ENCODE data around the gene KIAA1328.
"Not testable (repeated sequence)": the region's sequence is repeated elsewhere in the genome, so short reads cannot be mapped to it uniquely, and the experiment has no call there.

The KIAA1328 gene

DNA sequence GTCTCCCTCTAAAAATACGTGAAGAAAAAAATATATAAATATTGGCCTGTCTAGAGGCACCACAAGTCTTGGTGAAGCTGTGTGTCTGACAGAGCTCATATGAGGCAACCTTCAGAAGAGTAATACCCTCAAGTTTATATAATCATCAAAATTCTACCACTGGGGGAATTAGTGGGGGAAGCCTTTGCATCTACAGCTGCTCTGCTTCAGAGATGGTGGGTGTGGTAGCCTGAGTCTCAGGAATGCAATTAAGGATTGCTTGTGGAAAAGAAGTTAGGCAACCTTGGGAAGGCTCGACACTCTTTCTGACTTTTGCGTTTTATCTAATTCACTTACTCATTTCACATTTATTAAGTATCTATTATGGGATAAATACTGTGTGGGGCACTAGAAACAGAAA lies 17.5 kb upstream of the KIAA1328 start:
- H3K27me3 ChIP-seq (ENCODE audit: insufficient read depth, low read length), result no peaks in the 10 kb centered on the region
- H3K4me3 ChIP-seq (ENCODE audit: low read depth, low read length), result no peak overlapping the region
- peaks cover 3% of the 10 kb centered on the region for H3K79me2 ChIP-seq (ENCODE audit: control insufficient read depth, insufficient read depth, low read length, unreplicated experiment)
- H2AFZ ChIP-seq (ENCODE audit: low read length, unreplicated experiment), result no peak overlapping the region
- 0 out of 2 replicates have a peak overlapping the region, but pooled peaks have one; percentile 1 for H3K27ac ChIP-seq (ENCODE audit: low read depth, low read length)
- H3K36me3 ChIP-seq (ENCODE audit: insufficient read depth, low read length), result peaks cover 13% of the 10 kb centered on the region
- H3K4me1 ChIP-seq (ENCODE audit: control insufficient read depth, insufficient read depth, low read length, unreplicated experiment), result peaks cover 9% of the 10 kb centered on the region

DNA sequence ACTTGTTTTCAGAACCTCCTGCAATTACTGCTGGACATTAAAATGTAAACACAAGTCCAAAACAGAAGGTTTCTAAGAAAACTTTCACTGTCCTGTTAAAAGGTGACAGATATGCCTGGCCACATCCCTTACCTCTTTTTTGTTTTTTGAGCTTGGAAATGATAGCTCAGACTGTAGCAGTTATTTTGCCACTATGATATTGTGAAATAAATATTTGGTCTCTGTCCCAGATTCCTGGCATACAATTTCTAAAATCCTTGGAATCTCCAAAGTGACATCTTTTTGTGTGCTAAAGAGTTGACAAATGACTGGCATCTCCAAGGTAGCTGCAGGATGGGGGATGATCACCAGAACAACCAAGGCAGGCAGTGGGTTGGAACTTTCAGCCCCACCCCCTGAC lies 17.0 kb upstream of the KIAA1328 start:
- H3K36me3 ChIP-seq (ENCODE audit: insufficient read depth, low read length), result peaks cover 12% of the 10 kb centered on the region
- no peak overlapping the region for H3K4me3 ChIP-seq (ENCODE audit: low read depth, low read length)

DNA sequence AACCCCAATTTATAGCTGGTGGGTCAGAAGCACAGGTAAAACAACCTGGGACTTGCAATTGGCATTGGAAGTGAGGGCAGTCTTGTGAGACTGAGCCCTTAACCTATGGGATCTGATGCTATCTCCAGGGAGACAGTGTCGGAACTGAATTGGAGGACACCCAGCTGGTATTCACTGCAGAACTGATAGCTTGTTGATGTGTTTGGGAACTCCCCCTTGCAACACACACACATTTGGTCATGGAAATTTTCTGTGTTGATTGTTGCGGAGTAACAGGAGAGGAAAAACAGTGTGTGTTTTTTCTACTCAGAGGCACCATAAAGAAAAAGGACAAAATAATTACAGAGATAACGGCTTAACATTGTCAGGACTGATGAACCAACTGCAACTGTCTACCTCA lies 16.2 kb upstream of the KIAA1328 start:
- Histone ChIP-seq H3K36me3 (ENCODE audit: insufficient read depth, low read length) (peaks cover 8% of the 10 kb centered on the region), H3K27me3 (ENCODE audit: insufficient read depth, low read length) (no peaks in the 10 kb centered on the region), H2AFZ (ENCODE audit: low read length, unreplicated experiment) (no peak overlapping the region)

More for the DNA sequence above, 17.0 kb upstream of the KIAA1328 start:
- Histone ChIP-seq H3K27me3 (ENCODE audit: insufficient read depth, low read length) (no peaks in the 10 kb centered on the region), H3K79me2 (ENCODE audit: control insufficient read depth, insufficient read depth, low read length, unreplicated experiment) (peaks cover 3% of the 10 kb centered on the region), H3K4me1 (ENCODE audit: control insufficient read depth, insufficient read depth, low read length, unreplicated experiment) (peaks cover 9% of the 10 kb centered on the region), H2AFZ (ENCODE audit: low read length, unreplicated experiment) (no peak overlapping the region), H3K27ac (ENCODE audit: low read depth, low read length) (0 out of 2 replicates have a peak overlapping the region, but pooled peaks have one; percentile 1)

DNA sequence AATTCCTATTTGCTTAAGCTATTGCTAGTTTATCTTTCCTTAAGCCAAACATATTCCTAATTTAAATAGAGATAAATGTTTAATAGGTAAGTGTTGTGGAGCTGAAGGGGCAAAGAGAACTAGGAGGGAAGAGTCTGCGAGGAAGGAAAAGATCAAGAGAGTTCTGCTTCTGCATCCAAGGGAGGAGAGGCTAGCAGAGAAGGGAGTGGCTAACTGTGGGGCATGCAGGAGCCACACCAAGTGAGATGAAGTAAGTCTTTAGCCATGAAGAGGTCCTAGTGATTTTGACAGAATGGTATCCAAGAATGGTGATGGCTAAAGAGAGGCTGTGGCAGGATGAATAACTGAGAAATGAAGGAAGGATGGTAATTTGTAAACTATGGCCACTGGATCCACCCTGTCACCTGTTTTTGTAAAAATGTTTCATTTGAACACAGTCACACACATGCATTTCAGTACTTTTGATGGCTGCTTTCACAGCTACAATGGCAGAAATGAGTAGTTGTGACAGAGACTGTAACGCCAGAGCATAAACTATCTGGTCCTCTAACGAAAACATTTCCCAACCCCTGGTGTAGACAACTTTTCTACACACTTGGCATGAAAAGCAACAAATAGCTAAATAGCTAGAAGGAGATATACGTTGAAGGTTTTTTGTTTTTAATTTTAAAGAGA lies 15.7 kb upstream of the KIAA1328 start:
- no peak overlapping the region for H3K27ac ChIP-seq (ENCODE audit: low read depth, low read length)
- peaks cover 9% of the 10 kb centered on the region for H3K36me3 ChIP-seq (ENCODE audit: insufficient read depth, low read length)
- no peak overlapping the region for H2AFZ ChIP-seq (ENCODE audit: low read length, unreplicated experiment)
- H3K4me1 ChIP-seq (ENCODE audit: control insufficient read depth, insufficient read depth, low read length, unreplicated experiment), result peaks cover 9% of the 10 kb centered on the region
- peaks cover 3% of the 10 kb centered on the region for H3K79me2 ChIP-seq (ENCODE audit: control insufficient read depth, insufficient read depth, low read length, unreplicated experiment)
- H3K27me3 ChIP-seq (ENCODE audit: insufficient read depth, low read length), result no peaks in the 10 kb centered on the region
- H3K4me3 ChIP-seq (ENCODE audit: low read depth, low read length), result no peak overlapping the region

More for the DNA sequence above, 16.2 kb upstream of the KIAA1328 start:
- Histone ChIP-seq H3K79me2 (ENCODE audit: control insufficient read depth, insufficient read depth, low read length, unreplicated experiment) (peaks cover 3% of the 10 kb centered on the region), H3K4me3 (ENCODE audit: low read depth, low read length) (no peak overlapping the region), H3K4me1 (ENCODE audit: control insufficient read depth, insufficient read depth, low read length, unreplicated experiment) (peaks cover 9% of the 10 kb centered on the region), H3K27ac (ENCODE audit: low read depth, low read length) (no peak overlapping the region)

DNA sequence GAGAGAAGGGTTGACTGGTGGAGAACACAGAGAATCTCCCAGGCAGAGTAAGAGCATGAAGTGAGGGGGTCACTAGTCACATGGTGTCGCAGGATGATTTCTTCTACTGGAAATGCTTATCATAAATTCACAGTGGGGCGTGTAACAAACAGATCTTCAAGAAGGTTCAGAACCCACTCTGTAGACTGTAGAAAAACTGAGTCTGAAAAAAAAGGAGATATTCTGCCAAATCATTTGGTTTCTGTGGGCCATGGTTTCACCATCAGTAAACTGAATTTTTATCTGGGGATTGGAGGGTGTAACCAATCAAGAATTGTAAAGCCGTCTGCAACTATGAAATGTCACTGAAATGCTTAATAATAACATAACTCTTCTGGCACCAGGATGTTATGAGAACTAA lies 15.1 kb upstream of the KIAA1328 start:
- H3K27me3 ChIP-seq (ENCODE audit: insufficient read depth, low read length), result no peaks in the 10 kb centered on the region
- no peak overlapping the region for H3K4me3 ChIP-seq (ENCODE audit: low read depth, low read length)
- no peak overlapping the region for H3K27ac ChIP-seq (ENCODE audit: low read depth, low read length)
- peaks cover 15% of the 10 kb centered on the region for H3K36me3 ChIP-seq (ENCODE audit: insufficient read depth, low read length)
- H2AFZ ChIP-seq (ENCODE audit: low read length, unreplicated experiment), result no peak overlapping the region
- H3K4me1 ChIP-seq (ENCODE audit: control insufficient read depth, insufficient read depth, low read length, unreplicated experiment), result peaks cover 7% of the 10 kb centered on the region
- H3K79me2 ChIP-seq (ENCODE audit: control insufficient read depth, insufficient read depth, low read length, unreplicated experiment), result peaks cover 3% of the 10 kb centered on the region

DNA sequence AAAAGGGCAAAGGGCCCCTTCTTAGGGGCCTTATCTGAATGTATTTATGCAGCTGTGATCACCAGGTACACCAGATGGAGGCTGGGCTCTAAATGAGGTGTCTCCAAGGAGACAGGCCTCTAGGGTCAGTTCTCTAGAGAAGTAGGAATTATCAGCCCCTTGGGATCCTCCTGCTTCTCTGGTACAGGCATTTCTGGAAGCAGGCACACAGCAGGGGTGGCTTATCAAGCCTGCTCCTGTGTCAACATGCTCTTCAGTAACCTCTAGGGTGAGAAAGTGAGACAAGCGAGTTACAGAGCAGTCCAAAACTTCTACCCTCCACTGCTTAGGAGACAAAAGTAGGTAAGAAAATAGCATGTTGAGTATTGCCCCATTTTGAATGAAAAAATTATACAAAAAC lies 13.9 kb upstream of the KIAA1328 start:
- Histone ChIP-seq H2AFZ (ENCODE audit: low read length, unreplicated experiment) (no peak overlapping the region), H3K79me2 (ENCODE audit: control insufficient read depth, insufficient read depth, low read length, unreplicated experiment) (peaks cover 3% of the 10 kb centered on the region), H3K27ac (ENCODE audit: low read depth, low read length) (no peak overlapping the region), H3K27me3 (ENCODE audit: insufficient read depth, low read length) (no peaks in the 10 kb centered on the region), H3K4me3 (ENCODE audit: low read depth, low read length) (no peak overlapping the region), H3K36me3 (ENCODE audit: insufficient read depth, low read length) (peaks cover 17% of the 10 kb centered on the region), H3K4me1 (ENCODE audit: control insufficient read depth, insufficient read depth, low read length, unreplicated experiment) (no peaks in the 10 kb centered on the region)

DNA sequence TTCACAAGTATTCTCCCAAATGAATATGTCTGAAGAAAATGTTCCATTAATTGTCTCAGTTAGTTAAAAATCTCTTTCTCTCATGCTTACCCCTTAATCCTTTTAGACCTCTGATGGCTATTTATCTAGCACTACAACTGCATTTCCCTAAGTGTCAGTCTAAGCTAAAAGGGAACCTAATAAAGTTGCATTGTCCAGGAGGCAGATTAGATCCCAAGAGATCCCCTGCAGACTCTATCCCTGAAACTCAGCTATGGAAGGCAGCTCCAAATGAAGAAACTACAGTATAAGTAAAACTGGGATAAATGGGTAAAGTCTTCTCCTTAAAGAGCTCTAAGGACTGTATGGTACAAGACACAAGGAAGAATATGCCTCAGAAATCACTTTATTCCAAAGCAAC lies 12.8 kb upstream of the KIAA1328 start:
- H2AFZ ChIP-seq (ENCODE audit: low read length, unreplicated experiment); H3K27me3 ChIP-seq (ENCODE audit: insufficient read depth, low read length); H3K4me3 ChIP-seq (ENCODE audit: low read depth, low read length); H3K27ac ChIP-seq (ENCODE audit: low read depth, low read length); H3K4me1 ChIP-seq (ENCODE audit: control insufficient read depth, insufficient read depth, low read length, unreplicated experiment); H3K79me2 ChIP-seq (ENCODE audit: control insufficient read depth, insufficient read depth, low read length, unreplicated experiment): not testable (repeated sequence)
- peaks cover 17% of the 10 kb centered on the region for H3K36me3 ChIP-seq (ENCODE audit: insufficient read depth, low read length)

DNA sequence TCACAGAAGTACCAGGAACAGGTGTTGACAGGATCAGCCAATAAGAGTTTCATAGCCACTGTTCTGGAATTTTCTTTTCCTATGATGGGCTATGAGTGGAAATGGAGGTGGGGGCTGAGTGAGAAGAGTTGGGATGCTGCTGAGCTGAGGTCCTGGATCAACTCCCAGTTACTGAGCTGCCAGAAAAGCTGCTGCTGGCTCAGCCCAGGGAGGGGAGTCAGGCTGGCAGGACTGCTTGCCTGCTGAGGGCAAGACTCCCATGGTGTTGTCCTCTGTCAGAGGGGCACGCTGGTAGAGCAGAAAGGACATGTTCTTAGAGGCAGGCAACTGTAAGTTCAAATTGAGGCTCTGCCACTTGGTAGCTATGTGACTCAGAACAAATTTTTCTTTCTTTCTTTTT lies 11.9 kb upstream of the KIAA1328 start:
- Histone ChIP-seq H3K27ac (ENCODE audit: low read depth, low read length) (no peak overlapping the region), H3K36me3 (ENCODE audit: insufficient read depth, low read length) (peaks cover 17% of the 10 kb centered on the region), H3K4me1 (ENCODE audit: control insufficient read depth, insufficient read depth, low read length, unreplicated experiment) (no peaks in the 10 kb centered on the region), H3K79me2 (ENCODE audit: control insufficient read depth, insufficient read depth, low read length, unreplicated experiment) (peaks cover 3% of the 10 kb centered on the region), H2AFZ (ENCODE audit: low read length, unreplicated experiment) (no peak overlapping the region), H3K4me3 (ENCODE audit: low read depth, low read length) (no peak overlapping the region), H3K27me3 (ENCODE audit: insufficient read depth, low read length) (no peaks in the 10 kb centered on the region)

DNA sequence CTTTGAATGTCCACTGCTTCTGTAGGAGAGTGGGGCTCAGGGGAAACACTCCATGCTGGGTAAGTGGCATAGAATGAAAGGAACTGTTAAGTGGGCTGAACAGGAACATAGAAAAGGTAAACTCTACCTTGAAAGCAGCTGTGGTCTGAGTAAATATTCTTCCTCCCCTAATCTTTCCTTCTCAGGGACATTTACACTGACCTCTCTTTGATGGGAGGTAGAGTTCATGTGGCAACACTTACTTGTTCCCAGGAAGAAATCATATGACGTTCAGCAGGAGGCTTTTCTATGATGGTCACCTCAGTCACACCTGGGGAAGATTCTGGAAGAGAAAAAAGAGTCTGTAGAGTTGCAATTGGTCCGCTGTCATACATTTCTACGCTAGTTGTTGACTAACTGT lies 10.3 kb upstream of the KIAA1328 start:
- no peak overlapping the region for H3K27ac ChIP-seq (ENCODE audit: low read depth, low read length)
- H3K36me3 ChIP-seq (ENCODE audit: insufficient read depth, low read length), result peaks cover 17% of the 10 kb centered on the region
- H3K4me3 ChIP-seq (ENCODE audit: low read depth, low read length), result no peak overlapping the region
- H2AFZ ChIP-seq (ENCODE audit: low read length, unreplicated experiment), result no peak overlapping the region
- peaks cover 3% of the 10 kb centered on the region for H3K79me2 ChIP-seq (ENCODE audit: control insufficient read depth, insufficient read depth, low read length, unreplicated experiment)
- no peaks in the 10 kb centered on the region for H3K27me3 ChIP-seq (ENCODE audit: insufficient read depth, low read length)
- no peaks in the 10 kb centered on the region for H3K4me1 ChIP-seq (ENCODE audit: control insufficient read depth, insufficient read depth, low read length, unreplicated experiment)

DNA sequence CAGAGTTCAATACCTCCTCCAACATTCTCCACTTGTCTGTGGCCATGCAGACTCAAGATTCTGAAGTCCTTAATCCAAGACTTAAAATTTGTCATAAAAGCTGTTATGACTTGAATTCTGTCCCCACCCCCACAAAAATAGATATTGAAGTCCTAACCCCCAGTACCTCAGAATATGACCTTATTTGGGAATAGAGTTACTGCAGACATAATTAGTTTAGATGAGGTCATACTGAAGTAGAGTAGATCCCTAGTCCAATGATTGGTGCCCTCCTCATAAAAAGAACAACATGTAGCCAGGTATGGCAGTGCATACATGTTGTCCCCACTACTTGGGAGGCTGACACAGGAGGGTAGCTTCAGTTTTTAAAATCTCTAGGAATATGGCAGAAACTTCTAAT lies 9.3 kb upstream of the KIAA1328 start:
- Histone ChIP-seq H3K4me1 (ENCODE audit: control insufficient read depth, insufficient read depth, low read length, unreplicated experiment) (no peaks in the 10 kb centered on the region), H3K27ac (ENCODE audit: low read depth, low read length) (no peak overlapping the region), H3K36me3 (ENCODE audit: insufficient read depth, low read length) (peaks cover 16% of the 10 kb centered on the region), H2AFZ (ENCODE audit: low read length, unreplicated experiment) (no peak overlapping the region), H3K79me2 (ENCODE audit: control insufficient read depth, insufficient read depth, low read length, unreplicated experiment) (peaks cover 3% of the 10 kb centered on the region), H3K27me3 (ENCODE audit: insufficient read depth, low read length) (no peaks in the 10 kb centered on the region), H3K4me3 (ENCODE audit: low read depth, low read length) (no peak overlapping the region)

DNA sequence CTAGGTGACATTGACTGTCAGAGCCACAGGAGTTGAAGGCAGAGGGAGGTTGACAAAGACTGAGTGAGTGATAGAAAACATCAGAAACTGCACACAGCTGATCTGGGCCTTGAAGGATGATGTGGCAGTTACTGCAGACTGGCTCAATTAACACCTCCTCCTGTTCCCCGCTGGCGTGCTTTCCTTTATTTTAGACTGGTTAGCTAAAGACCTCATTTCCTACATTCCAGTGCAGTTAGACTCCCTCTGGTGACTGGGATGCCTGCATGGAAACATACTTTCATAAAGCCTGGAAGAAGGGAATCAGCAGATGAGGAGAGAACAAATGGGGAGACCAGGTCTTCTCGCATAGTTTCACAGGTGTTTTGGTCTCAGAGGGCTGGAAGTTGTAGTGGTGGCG lies 7.2 kb upstream of the KIAA1328 start:
- Histone ChIP-seq H2AFZ (ENCODE audit: low read length, unreplicated experiment) (no peak overlapping the region), H3K79me2 (ENCODE audit: control insufficient read depth, insufficient read depth, low read length, unreplicated experiment) (peaks cover 9% of the 10 kb centered on the region), H3K4me3 (ENCODE audit: low read depth, low read length) (no peak overlapping the region), H3K4me1 (ENCODE audit: control insufficient read depth, insufficient read depth, low read length, unreplicated experiment) (no peaks in the 10 kb centered on the region), H3K27me3 (ENCODE audit: insufficient read depth, low read length) (no peaks in the 10 kb centered on the region), H3K27ac (ENCODE audit: low read depth, low read length) (no peak overlapping the region), H3K36me3 (ENCODE audit: insufficient read depth, low read length) (peaks cover 18% of the 10 kb centered on the region)

Data from ACC112 (cell line).